SIG-M5 treated with dmso at 0.1 percent for 504 hours (cell line): ENCODE measurements around the gene IGLL1.

ENCODE experiments used
- DNase-seq: peaks from one replicate; lab custom pipeline; 2025; ENCODE audit not compliant: unreplicated experiment; lab: John Stamatoyannopoulos, UW

The IGLL1 gene

DNA sequence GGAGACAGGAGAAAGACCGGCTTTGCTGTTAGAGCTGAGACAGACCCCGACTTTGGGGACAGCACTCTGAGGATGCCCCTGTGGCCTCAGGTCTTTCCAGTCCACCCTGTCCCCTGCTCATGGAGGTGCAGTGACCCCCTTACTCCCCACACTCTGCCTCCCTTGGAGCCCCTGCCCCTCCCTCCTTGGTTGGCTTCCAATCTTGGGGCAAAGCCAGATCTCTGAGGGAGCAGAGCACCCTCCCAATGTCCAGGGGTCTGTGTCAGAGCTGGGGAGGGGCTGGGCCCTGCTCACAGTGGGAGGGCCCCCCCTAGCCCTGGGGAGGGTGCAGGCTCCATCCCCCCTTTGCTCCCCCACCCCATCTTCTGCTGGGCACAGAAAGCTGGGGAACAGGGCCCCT, 50.0 kb downstream of the IGLL1 start:
- DNase-seq, result no peak

DNA sequence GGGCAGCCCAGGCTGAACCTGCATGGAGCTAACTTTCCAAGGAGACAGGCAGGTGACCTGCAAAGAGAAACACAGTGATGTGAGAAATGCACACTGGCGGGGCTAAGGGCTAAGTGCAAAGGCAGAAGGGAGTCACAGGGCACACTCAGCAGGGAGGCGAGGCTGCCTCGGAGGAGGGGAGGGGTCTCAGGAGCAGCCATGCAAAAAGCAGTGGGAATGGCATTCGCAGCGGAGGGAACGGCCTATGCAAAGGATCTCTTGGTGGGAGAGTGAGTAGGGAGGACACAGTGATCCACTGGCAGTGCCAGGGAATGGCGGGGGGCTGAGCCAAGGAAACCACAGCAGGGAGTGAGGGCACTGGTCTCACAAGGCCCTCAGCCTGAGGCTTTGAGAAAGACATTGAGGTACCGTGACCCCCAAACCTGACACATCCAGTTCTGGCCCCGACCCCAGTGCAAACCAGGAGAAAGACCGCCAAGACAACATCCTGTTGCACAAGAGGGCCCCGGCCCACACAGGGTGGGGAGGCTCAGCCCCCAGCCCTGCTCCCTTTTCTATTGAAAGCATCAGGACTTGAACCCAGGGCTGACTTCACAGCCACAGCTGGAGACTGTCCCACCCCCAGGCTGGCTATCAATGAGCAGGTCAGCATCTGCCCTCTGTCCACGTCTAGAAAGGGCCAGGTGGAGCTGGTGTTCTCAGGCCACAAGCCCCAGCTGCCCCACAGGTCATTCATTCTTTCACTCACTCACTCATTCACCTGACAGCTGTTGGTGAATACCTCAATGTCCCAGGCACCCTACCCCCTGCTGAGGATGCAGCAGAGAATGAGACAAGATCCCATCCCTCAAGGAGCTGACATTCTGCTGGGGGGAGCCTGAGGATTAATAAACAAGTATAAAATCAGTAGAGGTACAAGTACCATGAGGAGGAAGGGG, 50.7 kb downstream of the IGLL1 start:
- DNase-seq, result no peak

- peak; percentile 64 for DNase-seq
Measured at GRCh38 chr22:23527971-23528740, 51.9 kb downstream of the IGLL1 start.

DNA sequence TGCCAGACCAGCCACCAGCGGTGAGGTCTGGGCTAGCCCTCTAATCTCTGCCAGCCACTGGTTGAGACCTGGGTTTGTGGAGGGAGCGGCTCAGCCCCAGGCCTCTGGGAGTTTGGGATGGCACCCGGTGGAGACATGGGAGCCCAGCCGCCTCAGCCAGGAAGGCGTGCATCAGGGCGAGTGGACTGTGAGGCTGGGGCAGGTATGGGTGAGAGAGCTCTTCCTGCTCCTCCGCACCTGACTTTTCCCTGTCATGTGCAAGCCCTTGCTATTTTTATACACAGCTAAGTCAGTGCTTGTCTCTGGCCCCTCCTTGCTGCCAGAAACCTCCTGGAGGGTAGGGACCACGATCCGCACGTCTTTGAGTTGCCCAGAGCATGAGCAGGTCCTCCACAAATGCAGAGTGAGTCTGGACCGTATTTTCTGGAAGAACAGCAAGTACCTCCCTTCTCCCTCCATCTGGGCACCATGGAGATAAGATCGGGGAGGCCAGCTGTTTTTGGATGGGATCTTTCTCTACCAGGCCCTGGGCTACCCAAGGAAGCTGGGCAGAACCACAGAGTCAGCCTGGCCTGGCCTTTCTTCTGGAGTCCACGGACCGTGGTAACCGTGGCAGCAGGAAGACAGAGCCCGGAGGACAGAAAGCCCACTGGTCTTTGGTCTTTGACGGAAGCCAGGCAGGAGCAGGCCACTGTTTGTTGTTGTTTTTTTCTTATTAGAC, 53.3 kb downstream of the IGLL1 start:
- DNase-seq, result no peak

DNA sequence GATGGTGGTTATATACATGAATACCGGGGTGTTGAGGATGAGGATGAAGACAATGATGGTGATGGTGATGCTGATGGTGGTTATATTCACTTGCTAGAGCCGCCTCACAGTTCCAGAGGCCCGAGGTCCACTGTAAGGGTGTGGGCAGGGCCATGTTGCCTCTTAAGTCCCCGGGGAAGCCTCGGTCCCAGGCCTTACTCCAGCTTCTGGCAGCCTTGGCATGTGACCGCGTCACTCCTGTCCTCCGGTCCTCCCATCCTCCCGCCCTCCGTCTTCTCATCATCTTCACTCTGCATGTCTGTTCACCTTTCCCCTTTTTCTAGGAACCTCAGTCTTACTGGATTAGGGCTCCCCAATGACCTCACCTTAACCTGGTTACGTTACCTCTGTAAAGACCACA, 54.6 kb downstream of the IGLL1 start:
- DNase-seq, result no peak

GRCh38 chr22:23524226-23524625, 55.9 kb downstream of the IGLL1 start:
- no peak for DNase-seq

DNA sequence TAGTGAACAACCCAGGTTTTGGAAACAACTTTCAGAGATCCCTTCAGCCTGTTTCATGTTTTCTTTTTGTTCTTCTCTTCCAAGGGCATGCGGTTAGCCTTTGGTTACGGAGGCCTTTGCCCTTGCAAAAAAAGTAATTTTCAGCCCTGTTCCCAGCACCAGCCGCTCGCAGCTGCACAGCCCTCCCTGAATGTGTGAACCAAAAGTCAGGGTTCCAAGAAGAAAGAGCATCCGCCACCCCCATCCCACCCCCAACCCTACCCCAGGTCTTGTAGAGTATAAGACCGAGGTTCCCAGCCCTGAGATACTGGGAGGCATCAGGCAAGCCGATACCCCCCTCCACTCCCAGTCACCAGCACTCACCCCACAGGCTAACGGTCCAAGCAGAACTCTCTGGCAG, 56.4 kb downstream of the IGLL1 start:
- no peak for DNase-seq
